ENCODE results near the gene ARHGEF16. TPM values are rescaled to one million over a fixed set of nuclear protein-coding genes. Genes with fewer than 3 reads are reported as not detected.
A peak's percentile ranks its signal among the peaks of the same experiment; 100 is the strongest.

Gene ARHGEF16
- total RNA-seq, 4 donors from 2014 or later = 0.20 to 1.2 (median 0.63) TPM

GRCh38 chr1:3524556-3525203 lies 70.2 kb downstream of the ARHGEF16 start:
- DNase-seq = no peak
- intact Hi-C loops (cut with DNase I; ENCODE audit: low total_unique reads) = no loop called here
- Histone ChIP-seq H3K4me3 (no peak overlapping the region), H3K27ac (no peak overlapping the region), H3K9me3 (no peaks in the 10 kb centered on the region), H3K27me3 (no peaks in the 10 kb centered on the region), H3K36me3 (no peaks in the 10 kb centered on the region), H3K4me1 (peaks cover 8 to 14% of the 10 kb centered on the region in 2 donors)
- TF ChIP-seq POLR2A (IDR thresholded peaks at IDR 0.05) (no peak), CTCF (IDR thresholded peaks at IDR 0.05 in 4 of 5, conservative IDR thresholded peaks at IDR 0.05 in 1 of 5) (no peak)
- ATAC-seq = no peak
- in situ Hi-C loops (cut with MboI; ENCODE audit: low sequenced_read_pairs in 4 of 4) = no loop called here

- H3K4me1 ChIP-seq = peaks cover 20 to 25% of the 10 kb centered on the region in 2 donors
- no peak for TF ChIP-seq POLR2A (IDR thresholded peaks at IDR 0.05)
- TF ChIP-seq CTCF (IDR thresholded peaks at IDR 0.05 in 4 of 5, conservative IDR thresholded peaks at IDR 0.05 in 1 of 5) = no peak
- ATAC-seq = no peak
- H3K36me3 ChIP-seq = no peaks in the 10 kb centered on the region
- in situ Hi-C loops (cut with MboI; ENCODE audit: low sequenced_read_pairs in 4 of 4) (no loop called here), intact Hi-C loops (cut with DNase I; ENCODE audit: low total_unique reads) (no loop called here)
- H3K9me3 ChIP-seq = no peaks in the 10 kb centered on the region
- no peaks in the 10 kb centered on the region for H3K27me3 ChIP-seq
- H3K4me3 ChIP-seq = no peak overlapping the region
- no peak for DNase-seq
- no peak overlapping the region for H3K27ac ChIP-seq
Measured at GRCh38 chr1:3525551-3526482, 71.4 kb downstream of the ARHGEF16 start.

GRCh38 chr1:3527774-3528173 lies 73.3 kb downstream of the ARHGEF16 start:
- TF ChIP-seq CTCF (IDR thresholded peaks at IDR 0.05 in 4 of 5, conservative IDR thresholded peaks at IDR 0.05 in 1 of 5) (no peak), POLR2A (IDR thresholded peaks at IDR 0.05) (no peak)

GRCh38 chr1:3529099-3529729 lies 74.7 kb downstream of the ARHGEF16 start:
- H3K27me3 ChIP-seq = no peaks in the 10 kb centered on the region
- peak overlapping the region; percentile 69 to 90 (median 76) for H3K27ac ChIP-seq
- in situ Hi-C loops (cut with MboI; ENCODE audit: low sequenced_read_pairs in 4 of 4) (no loop called here), intact Hi-C loops (cut with DNase I; ENCODE audit: low total_unique reads) (loop anchor here (1.0 kb wide), 1 partner anchor 25 kb away; no protein-coding TSS in a partner anchor)
- no peaks in the 10 kb centered on the region for H3K36me3 ChIP-seq
- ATAC-seq = peak; percentile 76 to 78
- H3K4me1 ChIP-seq = peaks cover 20 to 25% of the 10 kb centered on the region in 2 donors
- no peaks in the 10 kb centered on the region for H3K9me3 ChIP-seq
- peak overlapping the region; percentile 60 to 78 (median 69) for H3K4me3 ChIP-seq
- TF ChIP-seq POLR2A (IDR thresholded peaks at IDR 0.05) (peak in 1 of 2 donors; percentile 29), CTCF (IDR thresholded peaks at IDR 0.05 in 4 of 5, conservative IDR thresholded peaks at IDR 0.05 in 1 of 5) (no peak)
- peak; percentile 70 to 83 for DNase-seq

More at GRCh38 chr1:3527774-3528173, 73.3 kb downstream of the ARHGEF16 start:
- H3K4me1 ChIP-seq = peaks cover 20 to 25% of the 10 kb centered on the region in 2 donors
- ATAC-seq (no peak), DNase-seq (no peak)
- no peak overlapping the region for H3K27ac ChIP-seq
- intact Hi-C loops (cut with DNase I; ENCODE audit: low total_unique reads) (no loop called here), in situ Hi-C loops (cut with MboI; ENCODE audit: low sequenced_read_pairs in 4 of 4) (no loop called here)
- no peaks in the 10 kb centered on the region for H3K36me3 ChIP-seq
- H3K9me3 ChIP-seq = no peaks in the 10 kb centered on the region
- no peak overlapping the region for H3K4me3 ChIP-seq
- no peaks in the 10 kb centered on the region for H3K27me3 ChIP-seq

All from gastrocnemius medialis (tissue), 4 donors.